Left lung (tissue), 10 donors: Measurements from ENCODE around the gene TSEN2. TPM values are rescaled to one million over a fixed set of nuclear protein-coding genes. Genes with fewer than 3 reads are reported as not detected.

Experiments
- ATAC-seq: fragments of 200-7000 bp; cut with Tn5 transposase; one replicate; pipeline ENCODE4 v1.9.1; 2020; ENCODE audit warnings: moderate library complexity
- DNase-seq, 4 donors: peaks; one replicate each; pipeline ENCODE4 v3.0.0-alpha.2; 2013 to 2020
- H3K27ac ChIP-seq, 2 donors: fragments of 200-600 bp; sonication (generic) in 1 of 2; one replicate each; pipeline versions ENCODE4 v1.5.0 to v1.8.0; 2020 to 2021
- H3K27me3 ChIP-seq, 2 donors: fragments of 200-600 bp; sonication (generic) in 1 of 2; one replicate each; pipeline versions ENCODE4 v1.5.0 to v1.8.0; 2020 to 2021
- H3K36me3 ChIP-seq, 2 donors: fragments of 200-600 bp; sonication (generic) in 1 of 2; one replicate each; pipeline versions ENCODE4 v1.5.0 to v1.8.0; 2020 to 2021
- H3K4me1 ChIP-seq, 2 donors: fragments of 200-600 bp; one replicate each; pipeline ENCODE4 v1.8.0; 2021
- H3K4me3 ChIP-seq, 2 donors: fragments of 200-600 bp; sonication (generic) in 1 of 2; one replicate each; pipeline versions ENCODE4 v1.5.0 to v1.8.0; 2020 to 2021; ENCODE audit warnings: mild to moderate bottlenecking in 1 of 2
- H3K9me3 ChIP-seq, 2 donors: fragments of 200-600 bp; sonication (generic) in 1 of 2; one replicate each; pipeline versions ENCODE4 v1.5.0 to v1.8.0; 2020 to 2021
- intact Hi-C, 2 donors: fragments of 100-400 bp; cut with DNase I; formaldehyde crosslinking; loops; one replicate each; pipeline versions ENCODE4 v1.11.2 to v1.14.2; 2022
- polyA plus RNA-seq, 6 donors: library from polyadenylated mRNA; unstranded; fragments of 120-200 nt; gene quantifications; one replicate each; pipeline ENCODE4 v1.2.1, GENCODE V29; 2013; ENCODE audit not compliant: insufficient read length in 6 of 6
- total RNA-seq, 2 donors: library from RNA; stranded (reverse); fragmentation: NEBNext Ultra II Directional; extraction: Animal tissue kit (Norgen Biotek cat#: 25700); gene quantifications; one replicate each; pipeline ENCODE4 v1.2.1, GENCODE V29; 2021
- TF ChIP-seq, protein P1 (sequence below), 2 donors: fragments of 200-600 bp; sonication (generic) in 1 of 2; IDR thresholded peaks; one replicate each; pipeline versions ENCODE4 v1.5.0 to v1.8.0; 2021; ENCODE audit warnings: antibody characterized with exemption in 2 of 2
- donor health status: DM: no; HTN: yes; CAD: no.
- donor health status: DM: no; HTN: no; CAD: no.

The TSEN2 gene
- total and polyA plus RNA-seq, 8 donors, result 8.1 to 29.1 (median 22.3) TPM

- peaks cover 0 to 6% of the 10 kb centered on the region in 2 donors for H3K27me3 ChIP-seq
- intact Hi-C loops, result no loop called here
These were observed 75.2 kb downstream of the TSEN2 start for GRCh38 chr3:12559520-12559919.

DNA sequence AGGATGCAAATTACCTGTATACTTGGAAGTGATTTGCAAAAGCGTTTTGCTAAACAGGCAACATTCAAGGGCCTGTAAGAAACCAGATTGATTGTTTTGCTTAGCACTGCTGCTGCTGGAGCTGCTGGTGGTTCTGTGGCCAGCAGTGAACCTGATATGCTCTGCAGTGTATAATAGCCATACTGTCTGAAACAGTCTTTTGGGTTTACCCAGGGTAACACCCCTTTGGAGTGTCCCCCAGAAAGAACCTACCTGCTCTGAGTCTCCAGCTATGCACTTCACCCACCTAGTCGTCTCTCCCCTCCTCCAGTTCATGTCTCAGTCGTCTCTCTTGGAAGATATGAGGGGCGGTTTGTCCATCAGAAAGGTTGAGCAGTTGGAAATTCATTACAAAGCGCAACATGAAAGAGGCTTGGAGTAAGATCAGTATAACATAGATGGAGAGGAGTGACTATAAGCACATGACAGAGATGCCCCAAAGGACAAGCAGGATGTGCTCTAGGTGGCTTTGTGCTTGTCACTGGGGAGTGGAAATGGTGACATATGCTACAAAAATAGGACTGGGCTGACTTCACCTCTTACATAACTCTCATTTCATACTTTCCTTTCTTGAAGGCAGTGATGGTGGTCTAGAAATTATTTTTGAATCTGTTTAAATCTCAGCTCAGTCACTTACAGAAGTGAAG lies 76.4 kb downstream of the TSEN2 start:
- Histone ChIP-seq H3K4me3 (no peak overlapping the region), H3K36me3 (no peaks in the 10 kb centered on the region), H3K4me1 (peaks cover 13 to 47% of the 10 kb centered on the region in 2 donors), H3K27ac (no peak overlapping the region), H3K9me3 (no peaks in the 10 kb centered on the region), H3K27me3 (no peaks in the 10 kb centered on the region)
- intact Hi-C loops, result no loop called here
- no peak for DNase-seq
- TF ChIP-seq, protein P1, sequence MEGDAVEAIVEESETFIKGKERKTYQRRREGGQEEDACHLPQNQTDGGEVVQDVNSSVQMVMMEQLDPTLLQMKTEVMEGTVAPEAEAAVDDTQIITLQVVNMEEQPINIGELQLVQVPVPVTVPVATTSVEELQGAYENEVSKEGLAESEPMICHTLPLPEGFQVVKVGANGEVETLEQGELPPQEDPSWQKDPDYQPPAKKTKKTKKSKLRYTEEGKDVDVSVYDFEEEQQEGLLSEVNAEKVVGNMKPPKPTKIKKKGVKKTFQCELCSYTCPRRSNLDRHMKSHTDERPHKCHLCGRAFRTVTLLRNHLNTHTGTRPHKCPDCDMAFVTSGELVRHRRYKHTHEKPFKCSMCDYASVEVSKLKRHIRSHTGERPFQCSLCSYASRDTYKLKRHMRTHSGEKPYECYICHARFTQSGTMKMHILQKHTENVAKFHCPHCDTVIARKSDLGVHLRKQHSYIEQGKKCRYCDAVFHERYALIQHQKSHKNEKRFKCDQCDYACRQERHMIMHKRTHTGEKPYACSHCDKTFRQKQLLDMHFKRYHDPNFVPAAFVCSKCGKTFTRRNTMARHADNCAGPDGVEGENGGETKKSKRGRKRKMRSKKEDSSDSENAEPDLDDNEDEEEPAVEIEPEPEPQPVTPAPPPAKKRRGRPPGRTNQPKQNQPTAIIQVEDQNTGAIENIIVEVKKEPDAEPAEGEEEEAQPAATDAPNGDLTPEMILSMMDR (IDR thresholded peaks at IDR 0.05), result no peak
- ATAC-seq, result no peak

More at GRCh38 chr3:12559520-12559919, 75.2 kb downstream of the TSEN2 start:
- Histone ChIP-seq H3K4me1 (peaks cover 13 to 51% of the 10 kb centered on the region in 2 donors), H3K9me3 (no peaks in the 10 kb centered on the region), H3K4me3 (no peak overlapping the region), H3K36me3 (no peaks in the 10 kb centered on the region), H3K27ac (no peak overlapping the region)
- no peak for DNase-seq
- ATAC-seq, result no peak
- TF ChIP-seq, protein P1 (IDR thresholded peaks at IDR 0.05), result no peak

DNA sequence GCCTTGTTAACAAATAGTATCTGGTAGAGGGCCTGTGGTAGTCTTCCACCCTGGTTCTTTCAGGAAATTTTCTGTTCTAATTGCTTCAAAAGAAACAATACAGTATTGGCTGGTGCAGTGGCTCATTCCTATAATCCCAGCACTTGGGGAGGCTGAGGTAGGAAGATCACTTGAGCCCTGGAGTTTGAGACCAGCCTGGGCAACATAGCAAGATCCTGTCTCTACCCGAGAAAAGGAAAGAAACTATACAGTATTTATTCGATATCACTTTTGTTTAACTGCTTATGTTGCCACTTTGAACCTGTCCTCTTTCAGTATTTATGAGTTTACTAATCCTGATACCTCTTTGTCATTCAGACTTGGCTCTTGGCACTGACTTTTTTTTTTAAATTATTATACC lies 77.1 kb downstream of the TSEN2 start:
- Histone ChIP-seq H3K9me3 (peaks cover 0 to 2% of the 10 kb centered on the region in 2 donors), H3K27ac (no peak overlapping the region), H3K4me3 (no peak overlapping the region), H3K36me3 (no peaks in the 10 kb centered on the region), H3K27me3 (no peaks in the 10 kb centered on the region), H3K4me1 (peaks cover 13 to 40% of the 10 kb centered on the region in 2 donors)
- DNase-seq (no peak), ATAC-seq (no peak)
- intact Hi-C loops, result no loop called here
- TF ChIP-seq, protein P1 (IDR thresholded peaks at IDR 0.05), result no peak

GRCh38 chr3:12562451-12562850 lies 78.2 kb downstream of the TSEN2 start:
- intact Hi-C loops, result no loop called here
- Histone ChIP-seq H3K27ac (no peak overlapping the region), H3K27me3 (no peaks in the 10 kb centered on the region), H3K4me1 (peaks cover 13 to 40% of the 10 kb centered on the region in 2 donors), H3K9me3 (peaks cover 0 to 6% of the 10 kb centered on the region in 2 donors), H3K36me3 (no peaks in the 10 kb centered on the region), H3K4me3 (no peak overlapping the region)
- ATAC-seq (no peak), DNase-seq (no peak)
- TF ChIP-seq, protein P1 (IDR thresholded peaks at IDR 0.05), result no peak

DNA sequence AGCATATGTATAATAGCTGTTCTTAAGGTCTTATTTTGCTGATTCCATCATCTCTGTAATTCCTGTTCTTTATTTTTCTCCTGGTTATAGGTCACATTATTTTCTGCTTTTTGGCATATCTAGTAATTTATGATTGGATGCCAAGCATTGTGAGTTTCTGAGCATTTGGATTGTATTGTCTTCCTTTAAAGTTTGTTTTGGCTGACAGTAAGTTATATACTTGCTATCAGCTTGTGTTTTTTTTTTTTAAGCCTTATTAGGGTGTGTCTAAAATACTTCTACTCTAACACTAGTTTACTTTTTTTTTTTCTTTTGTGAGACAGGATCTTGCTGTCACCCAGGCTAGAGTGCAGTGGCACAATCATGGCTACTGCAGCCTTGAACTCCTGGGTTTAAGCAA lies 82.7 kb downstream of the TSEN2 start:
- H3K4me3 ChIP-seq, result no peak overlapping the region
- intact Hi-C loops, result loop anchor here in 1 of 2 donors (5.0 kb wide), 1 partner anchor 95 kb away; the partner anchor contains the start of gene RAF1
- peaks cover 0 to 4% of the 10 kb centered on the region in 2 donors for H3K4me1 ChIP-seq
- TF ChIP-seq, protein P1 (IDR thresholded peaks at IDR 0.05), result no peak
- DNase-seq (no peak), ATAC-seq (no peak)
- H3K27me3 ChIP-seq, result no peaks in the 10 kb centered on the region
- no peak overlapping the region for H3K27ac ChIP-seq
- H3K36me3 ChIP-seq, result peaks cover 0 to 34% of the 10 kb centered on the region in 2 donors
- H3K9me3 ChIP-seq, result peaks cover 0 to 6% of the 10 kb centered on the region in 2 donors
